BE2C (cell line): Measurements from ENCODE around the gene EPHA8.

Experiments
- DNase-seq: peaks from one replicate; pipeline ENCODE4 v3.0.0-alpha.2; 2020
- H3K27me3 ChIP-seq: fragments of 250-450 bp; sonication (Bioruptor Pico); 2 replicates; pipeline ENCODE4 v1.5.1; 2020; ENCODE audit warnings: mild to moderate bottlenecking
- H3K36me3 ChIP-seq: fragments of 250-450 bp; sonication (Bioruptor Pico); 2 replicates; pipeline ENCODE4 v1.5.1; 2020; ENCODE audit warnings: mild to moderate bottlenecking
- H3K4me1 ChIP-seq: fragments of 250-450 bp; sonication (Bioruptor Pico); 2 replicates; pipeline ENCODE4 v1.5.1; 2020
- H3K4me3 ChIP-seq: 2 replicates; pipeline ENCODE4 v1.5.1; 2011; ENCODE audit warnings: low read depth, low read length
- H3K9me3 ChIP-seq: fragments of 250-450 bp; sonication (Bioruptor Pico); 2 replicates; pipeline ENCODE4 v1.5.1; 2020
- CTCF ChIP-seq: IDR thresholded peaks from 2 replicates; pipeline ENCODE4 v1.5.1; 2012; ENCODE audit warnings: mild to moderate bottlenecking, low read depth, low read length

The EPHA8 gene

DNA sequence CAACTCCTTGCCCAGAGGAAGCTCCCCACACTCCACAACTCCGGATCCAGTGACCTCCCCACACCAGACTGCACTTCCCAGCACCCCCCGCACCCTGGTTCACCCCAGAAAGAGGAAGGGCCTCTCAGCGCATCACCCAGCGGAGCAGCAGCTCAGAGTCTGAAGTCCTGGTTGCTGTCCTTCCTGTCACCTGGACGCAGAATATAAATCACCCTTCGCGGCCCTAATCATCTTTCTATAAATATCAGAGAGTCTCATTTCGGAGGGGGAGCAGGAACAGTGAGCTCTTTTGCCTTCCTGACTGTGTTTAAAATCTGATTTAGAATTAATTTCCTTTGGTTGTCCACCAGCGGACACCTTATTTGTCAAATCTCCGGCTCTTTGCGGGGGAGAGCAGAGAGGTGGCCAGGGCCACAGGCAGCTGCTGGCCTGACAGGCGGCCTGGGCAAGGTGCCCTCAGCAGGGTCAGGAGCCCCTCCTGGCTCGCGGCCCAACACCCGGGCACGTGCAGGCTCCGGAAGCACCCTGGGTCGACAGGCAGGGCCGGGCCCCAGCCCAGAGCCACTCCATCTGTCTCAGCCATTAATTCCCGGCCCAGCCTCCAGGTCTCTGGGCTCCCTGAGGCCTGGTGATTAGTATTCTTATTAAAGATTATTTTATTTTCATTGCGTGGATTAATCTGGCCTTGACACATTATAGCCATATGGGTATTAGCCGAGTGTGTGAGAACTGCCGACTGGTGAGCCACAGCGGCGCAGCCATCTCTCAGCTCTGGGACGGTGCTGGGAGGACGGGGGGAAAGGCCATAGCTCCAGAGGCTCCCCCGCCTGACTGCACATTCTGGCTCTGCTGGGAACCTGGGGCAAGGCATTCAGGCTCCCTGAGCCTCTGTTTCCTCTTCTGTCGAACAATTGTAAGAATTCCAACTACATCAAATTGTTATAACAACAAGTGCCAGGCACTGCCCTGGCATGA lies 19.7 kb downstream of the EPHA8 start:
- H3K27me3 ChIP-seq, result no peaks in the 10 kb centered on the region
- no peak for TF ChIP-seq CTCF
- peak; percentile 67 for DNase-seq
- no peaks in the 10 kb centered on the region for H3K9me3 ChIP-seq
- H3K4me1 ChIP-seq, result peaks cover 20% of the 10 kb centered on the region
- H3K4me3 ChIP-seq, result no peak overlapping the region
- H3K36me3 ChIP-seq, result no peaks in the 10 kb centered on the region

DNA sequence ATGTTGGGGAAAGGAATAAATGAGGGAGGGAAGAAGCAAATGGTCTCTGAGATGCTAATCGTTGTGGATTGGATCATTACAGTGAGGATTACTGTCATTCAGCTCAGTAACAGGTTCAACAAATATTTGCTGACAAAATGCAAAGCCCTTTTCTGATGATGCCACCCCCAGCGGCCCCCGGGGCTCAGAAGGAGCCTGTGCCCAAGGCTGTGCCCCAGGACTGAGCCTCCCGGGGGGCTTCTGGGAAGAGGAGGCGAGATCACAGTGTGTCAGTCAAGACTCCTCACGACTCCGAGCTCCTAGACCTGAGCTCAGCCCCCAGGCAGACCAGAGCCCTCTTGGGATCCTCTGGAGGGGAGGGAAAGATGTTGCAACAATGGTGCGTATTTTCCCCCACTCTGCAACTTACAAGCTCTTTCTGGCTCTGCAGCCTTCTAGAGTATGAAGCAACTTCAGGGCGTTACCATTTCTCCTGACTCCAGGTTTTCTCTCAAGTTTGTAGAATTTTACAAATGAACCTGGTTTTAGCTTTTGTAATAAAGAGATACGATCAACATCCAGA lies 20.8 kb downstream of the EPHA8 start:
- no peaks in the 10 kb centered on the region for H3K27me3 ChIP-seq
- peaks cover 20% of the 10 kb centered on the region for H3K4me1 ChIP-seq
- H3K36me3 ChIP-seq, result no peaks in the 10 kb centered on the region
- DNase-seq, result no peak
- H3K4me3 ChIP-seq, result no peak overlapping the region
- H3K9me3 ChIP-seq, result no peaks in the 10 kb centered on the region
- no peak for TF ChIP-seq CTCF

DNA sequence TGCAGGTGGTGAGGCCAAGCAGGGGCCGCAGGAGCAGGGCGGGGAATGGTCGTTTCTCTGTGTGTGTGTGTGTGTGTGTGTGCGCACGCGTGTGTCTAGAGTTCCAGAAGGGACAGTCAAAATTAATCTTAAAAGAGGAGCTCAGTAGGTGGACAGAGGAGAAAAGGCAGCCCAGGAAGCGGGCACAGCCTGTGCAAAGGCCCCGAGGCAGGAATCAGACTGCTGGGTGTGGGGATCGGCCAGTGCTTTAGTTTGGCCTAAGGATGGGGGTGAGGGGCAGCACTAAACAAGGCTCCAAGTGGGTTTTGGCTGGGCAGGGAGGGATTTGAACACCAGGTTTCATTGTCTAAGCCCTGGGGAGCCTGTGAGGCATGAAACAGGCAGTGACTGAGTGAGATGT lies 21.7 kb downstream of the EPHA8 start:
- Histone ChIP-seq H3K9me3 (no peaks in the 10 kb centered on the region), H3K27me3 (no peaks in the 10 kb centered on the region), H3K4me1 (peaks cover 20% of the 10 kb centered on the region), H3K4me3 (no peak overlapping the region), H3K36me3 (no peaks in the 10 kb centered on the region)
- no peak for DNase-seq
- TF ChIP-seq CTCF, result no peak

- Histone ChIP-seq H3K27me3 (no peaks in the 10 kb centered on the region), H3K36me3 (no peaks in the 10 kb centered on the region), H3K4me3 (no peak overlapping the region), H3K9me3 (no peaks in the 10 kb centered on the region), H3K4me1 (peaks cover 20% of the 10 kb centered on the region)
- TF ChIP-seq CTCF, result no peak
- no peak for DNase-seq
Observed at GRCh38 chr1:22585471-22585870, 22.2 kb downstream of the EPHA8 start.

DNA sequence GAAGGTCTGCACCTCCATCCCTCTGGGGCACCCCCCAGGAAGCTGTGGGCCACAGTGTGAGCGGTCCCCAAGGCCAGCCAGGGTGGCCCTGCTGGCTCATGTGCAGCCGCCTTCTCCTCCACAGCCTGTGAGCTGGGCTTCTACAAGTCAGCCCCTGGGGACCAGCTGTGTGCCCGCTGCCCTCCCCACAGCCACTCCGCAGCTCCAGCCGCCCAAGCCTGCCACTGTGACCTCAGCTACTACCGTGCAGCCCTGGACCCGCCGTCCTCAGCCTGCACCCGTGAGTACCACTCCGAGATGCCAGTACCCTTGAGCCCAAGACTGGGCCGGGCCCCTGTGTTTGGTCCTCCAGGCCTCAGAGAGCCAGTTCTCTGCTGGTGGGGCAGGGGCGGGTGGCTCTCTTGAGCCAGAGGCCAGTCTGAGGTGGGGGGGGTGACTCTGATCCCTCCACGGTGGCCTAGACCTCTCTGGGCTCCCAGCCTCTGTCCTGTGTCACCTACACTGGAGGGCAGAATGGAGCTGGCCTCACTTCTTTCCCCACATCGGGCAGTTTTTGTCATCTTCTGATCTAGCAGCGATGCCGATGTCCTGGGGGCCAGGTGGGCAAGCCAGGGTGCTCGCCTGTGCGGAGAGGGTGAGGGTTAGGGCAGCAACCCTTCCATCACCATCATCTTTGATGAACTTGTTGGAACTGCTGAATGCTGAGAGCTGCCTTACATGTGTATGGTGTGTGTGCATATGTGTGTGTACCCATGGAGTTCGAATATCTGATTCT lies 23.3 kb downstream of the EPHA8 start:
- no peaks in the 10 kb centered on the region for H3K36me3 ChIP-seq
- H3K27me3 ChIP-seq, result no peaks in the 10 kb centered on the region
- TF ChIP-seq CTCF, result no peak
- H3K9me3 ChIP-seq, result no peaks in the 10 kb centered on the region
- DNase-seq, result no peak
- peaks cover 20% of the 10 kb centered on the region for H3K4me1 ChIP-seq
- no peak overlapping the region for H3K4me3 ChIP-seq
